NCI-H2227 treated with DMSO at 0.1 percent for 48 hours (cell line): ENCODE data around the gene DSN1.

Experiments
- DNase-seq: peaks from one replicate; lab custom pipeline; 2025; lab: John Stamatoyannopoulos, UW

DSN1 gene

GRCh38 chr20:36795691-36796090 lies 22.1 kb upstream of the DSN1 start:
- no peak for DNase-seq

- no peak for DNase-seq
Observed at GRCh38 chr20:36794116-36794474, 20.5 kb upstream of the DSN1 start.

DNA sequence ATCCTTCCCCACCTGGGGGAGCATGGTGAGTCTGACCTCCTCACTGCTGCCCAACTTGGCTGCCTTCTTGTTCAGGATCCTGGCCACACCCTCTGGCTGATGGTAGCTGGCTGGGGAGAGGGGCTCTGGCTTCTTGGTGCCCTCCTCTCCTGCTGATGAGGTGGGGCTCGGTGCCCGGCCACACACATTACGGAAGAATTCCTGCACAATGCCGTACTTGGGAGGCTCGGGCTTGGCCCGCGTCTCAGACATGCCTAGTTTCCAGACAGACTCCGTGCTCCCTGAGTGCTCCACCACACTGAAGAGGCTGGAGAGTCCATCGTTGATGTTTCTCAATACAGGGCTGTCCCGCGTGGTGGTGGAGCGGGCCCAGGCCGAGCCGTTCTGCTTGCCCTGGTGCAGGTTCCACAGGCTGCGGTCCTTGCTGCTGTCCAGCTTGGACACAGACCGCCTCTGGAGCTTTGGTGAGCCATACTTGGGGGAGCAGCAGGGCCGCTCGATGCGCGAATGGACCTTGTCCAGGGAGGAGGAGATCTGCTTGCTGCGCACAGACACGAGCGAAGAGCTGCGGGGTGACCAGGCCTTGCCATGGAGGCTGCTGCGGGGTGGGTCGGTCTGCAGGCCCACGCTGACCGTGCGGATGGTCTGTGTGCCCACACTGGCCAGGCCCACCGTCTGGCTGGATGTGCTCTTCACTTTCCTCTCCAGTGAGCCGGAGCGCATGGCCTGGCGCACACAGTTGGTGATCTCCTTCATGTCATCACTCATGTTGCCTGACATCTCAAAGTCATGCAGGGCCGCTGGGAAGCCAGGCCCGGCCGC lies 19.9 kb upstream of the DSN1 start:
- DNase-seq, result no peak

- peak; percentile 42 for DNase-seq
Observed at GRCh38 chr20:36792422-36792821, 18.9 kb upstream of the DSN1 start.

GRCh38 chr20:36791862-36792261 lies 18.3 kb upstream of the DSN1 start:
- DNase-seq, result no peak

GRCh38 chr20:36786663-36787062 lies 13.1 kb upstream of the DSN1 start:
- DNase-seq, result no peak

DNA sequence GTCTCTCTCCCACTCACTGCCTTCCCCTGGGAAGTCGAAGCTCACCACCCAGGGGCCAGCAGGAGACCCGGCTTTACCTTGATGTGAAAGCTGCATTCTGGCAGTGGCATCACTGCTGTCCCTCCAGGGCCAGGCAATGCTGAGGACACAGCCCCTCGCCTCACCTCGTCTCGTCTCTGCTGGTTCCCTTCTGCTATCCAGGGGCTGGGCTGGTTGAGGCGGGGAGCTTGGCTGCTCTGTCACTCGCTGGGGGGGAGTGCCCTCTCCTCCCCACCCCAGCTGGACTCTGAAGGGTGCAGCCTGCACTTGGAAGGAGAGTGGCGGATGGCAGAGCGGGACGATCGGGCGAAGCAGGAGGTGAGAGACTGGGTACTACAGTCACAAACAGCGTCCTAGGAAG lies 12.7 kb upstream of the DSN1 start:
- DNase-seq, result no peak

DNA sequence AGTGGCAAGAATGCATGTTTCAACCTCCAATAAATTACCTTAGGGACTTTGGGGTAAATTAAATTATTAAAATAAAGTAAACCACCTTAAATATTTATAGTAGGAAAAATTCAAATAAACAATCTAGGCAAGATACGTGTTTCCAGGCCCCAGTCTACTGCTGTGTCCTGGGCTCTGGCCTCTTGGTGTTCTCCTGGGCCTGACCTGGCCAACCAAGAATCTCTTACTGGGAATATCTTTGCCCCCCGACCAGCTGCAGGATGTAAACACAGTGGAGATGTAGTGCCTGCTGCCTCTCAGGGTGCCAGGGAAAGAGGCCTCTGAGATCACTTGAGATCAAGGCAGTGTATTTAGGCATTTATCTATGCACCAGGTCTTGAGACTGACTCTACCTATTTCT lies 11.7 kb upstream of the DSN1 start:
- DNase-seq, result no peak

- DNase-seq, result no peak
Observed at GRCh38 chr20:36784900-36785299, 11.3 kb upstream of the DSN1 start.

DNA sequence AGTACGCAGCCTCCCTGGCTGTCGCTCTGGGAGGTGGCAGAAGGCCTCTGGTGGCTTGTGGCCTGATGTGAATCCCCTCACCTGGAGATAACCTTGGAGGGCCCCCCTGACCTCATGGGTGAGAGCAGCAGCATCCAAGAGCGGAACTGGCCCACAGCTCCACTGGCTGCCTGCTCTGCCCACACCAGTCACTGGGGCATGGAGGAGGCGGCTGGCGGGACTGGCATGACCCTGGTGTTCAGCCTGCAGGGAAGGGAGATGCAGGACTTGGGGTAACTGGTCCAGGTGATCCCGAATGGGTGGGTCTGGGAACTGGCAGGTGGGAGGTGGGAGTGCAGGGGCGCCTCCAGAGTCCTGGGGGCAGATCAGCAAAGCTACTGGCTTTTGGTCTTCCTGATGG lies 10.6 kb upstream of the DSN1 start:
- DNase-seq, result no peak

DNA sequence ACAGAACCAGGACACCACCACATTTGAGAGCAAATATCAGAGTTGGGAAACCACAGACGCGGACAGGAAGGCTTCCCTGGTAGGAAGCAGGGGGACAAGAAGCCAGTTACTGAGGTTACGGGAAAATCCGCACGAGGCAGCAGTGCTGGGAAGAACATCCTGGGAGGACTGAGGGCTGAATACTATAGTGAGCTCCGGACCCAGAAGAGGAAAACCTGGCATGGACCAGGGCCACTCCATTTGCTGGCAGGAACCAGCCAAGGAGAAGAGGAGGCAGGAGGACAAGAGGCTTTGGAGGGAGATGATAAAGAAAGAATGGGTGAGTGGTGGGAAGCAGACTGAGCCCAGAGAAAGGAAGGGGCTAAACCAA lies 6.1 kb upstream of the DSN1 start:
- no peak for DNase-seq

- DNase-seq, result no peak
Observed at GRCh38 chr20:36778831-36779655, 5.5 kb upstream of the DSN1 start.

GRCh38 chr20:36777576-36777975 lies 4.0 kb upstream of the DSN1 start:
- no peak for DNase-seq

DNA sequence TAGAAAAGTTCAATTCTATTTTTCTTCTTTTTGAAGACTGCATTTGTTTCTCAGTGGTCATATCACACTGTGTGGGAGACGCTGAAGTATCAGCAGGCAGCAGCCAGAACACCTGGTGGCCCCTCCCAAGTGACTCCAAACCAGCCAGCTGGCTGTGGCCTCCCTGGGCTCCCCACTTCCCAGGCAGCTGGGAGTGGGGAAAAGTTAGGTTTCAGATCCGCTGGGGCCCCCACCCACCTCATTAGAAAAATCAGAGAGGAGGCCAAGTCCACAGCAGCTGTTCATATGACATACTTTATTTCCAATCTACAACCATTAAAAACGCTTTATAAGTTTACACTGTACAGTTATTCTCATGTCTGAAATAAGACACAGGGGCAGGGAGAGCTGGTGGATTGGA lies 3.6 kb upstream of the DSN1 start:
- DNase-seq, result no peak

DNA sequence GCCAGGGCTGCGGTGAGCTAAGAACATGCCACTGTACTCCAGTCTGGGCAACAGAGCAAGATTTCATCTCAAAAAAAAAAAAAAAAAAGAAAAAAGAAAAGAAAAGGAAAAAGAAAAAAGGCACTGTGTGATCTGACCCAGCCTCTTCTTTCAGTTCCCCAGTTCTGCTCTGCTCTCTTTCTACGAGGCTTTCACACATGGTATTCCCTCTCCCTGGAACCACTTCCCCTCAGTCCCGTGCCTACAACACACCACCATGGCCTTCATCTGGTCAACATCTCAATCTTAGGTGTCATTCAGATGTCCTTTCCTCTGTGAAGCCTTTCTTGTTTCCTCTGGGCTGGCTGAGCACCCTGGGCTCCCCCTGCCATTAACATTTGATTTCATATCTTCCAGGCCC lies 2.3 kb upstream of the DSN1 start:
- DNase-seq, result no peak

- no peak for DNase-seq
Observed at GRCh38 chr20:36775196-36775595, 1.6 kb upstream of the DSN1 start.

DNA sequence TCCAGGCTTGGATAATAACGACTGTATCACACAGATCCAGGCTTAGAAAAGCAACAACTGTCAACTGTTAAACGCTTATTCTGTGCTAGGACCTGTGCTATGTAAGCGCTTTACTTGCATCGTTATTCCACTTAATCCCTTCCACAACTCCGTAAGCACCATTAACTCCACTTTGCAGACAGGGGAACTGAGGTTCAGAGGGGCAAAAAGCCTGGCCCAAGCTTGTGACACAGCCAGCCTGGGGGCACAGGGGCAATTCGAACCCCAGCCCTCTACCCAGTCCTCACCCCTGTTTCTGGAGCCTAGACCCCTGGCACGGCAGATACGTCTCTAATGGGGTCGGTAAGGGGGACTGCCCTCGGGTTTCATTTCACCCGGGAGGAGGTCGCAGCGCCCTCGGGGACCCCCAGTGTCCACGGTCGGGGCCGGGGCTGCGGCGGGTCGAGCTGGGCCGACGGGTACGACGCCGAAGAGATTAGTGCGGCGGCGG lies 411 bp downstream of the DSN1 start:
- no peak for DNase-seq

DNA sequence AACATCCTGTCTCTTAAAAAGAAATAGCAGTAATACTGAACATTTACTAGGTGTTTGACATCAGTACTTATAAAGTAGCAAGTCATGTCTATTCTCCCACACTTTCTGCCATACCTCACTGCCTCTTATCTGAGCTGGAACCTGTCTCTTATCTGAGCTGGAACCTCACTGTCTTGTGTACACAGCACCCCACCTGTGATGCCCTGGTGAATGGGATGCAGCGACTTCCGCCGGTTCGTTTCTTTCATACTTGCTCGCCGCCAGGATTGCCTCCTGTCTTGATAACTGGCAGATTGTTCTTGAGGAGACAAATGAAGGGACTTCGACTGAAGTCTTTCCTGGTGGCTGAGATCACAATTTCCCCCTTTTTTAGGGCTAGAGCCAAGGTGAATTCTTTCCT lies 2.9 kb downstream of the DSN1 start:
- no peak for DNase-seq

DNA sequence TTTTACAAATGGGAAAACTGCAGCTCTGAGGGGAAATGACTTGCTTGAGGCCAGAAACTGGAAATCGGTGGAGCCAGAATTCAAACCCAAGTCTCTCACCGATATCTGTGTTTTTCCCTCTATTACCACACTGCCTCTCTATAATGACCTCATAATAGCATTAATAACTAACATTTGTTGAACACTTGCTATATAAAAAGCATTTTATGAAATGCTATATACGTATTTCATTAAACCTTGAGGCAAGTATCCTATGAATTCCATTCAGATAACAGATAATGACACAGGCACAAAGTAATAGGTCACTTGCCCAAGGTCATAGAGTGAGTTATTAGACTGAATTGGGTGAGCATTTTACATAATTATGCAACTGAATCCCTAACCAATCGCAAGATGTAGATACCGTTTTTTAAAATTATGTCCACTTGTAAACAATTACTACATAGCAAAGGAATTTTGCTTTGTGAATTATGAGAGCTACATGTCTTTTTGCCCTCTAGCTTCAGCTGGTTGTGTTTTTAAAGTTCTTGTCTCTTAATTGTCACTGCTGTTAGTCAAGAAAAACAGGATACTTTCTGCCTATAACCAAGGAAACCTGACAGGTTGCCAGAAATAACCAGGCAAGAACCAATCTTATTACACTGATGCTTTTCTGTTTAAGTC lies 4.7 kb downstream of the DSN1 start:
- DNase-seq, result no peak

- no peak for DNase-seq
Observed at GRCh38 chr20:36761125-36761524, 12.4 kb downstream of the DSN1 start.

GRCh38 chr20:36760647-36761046 lies 12.9 kb downstream of the DSN1 start:
- DNase-seq, result no peak

- DNase-seq, result no peak
Observed at GRCh38 chr20:36758276-36758675, 15.3 kb downstream of the DSN1 start.

DNA sequence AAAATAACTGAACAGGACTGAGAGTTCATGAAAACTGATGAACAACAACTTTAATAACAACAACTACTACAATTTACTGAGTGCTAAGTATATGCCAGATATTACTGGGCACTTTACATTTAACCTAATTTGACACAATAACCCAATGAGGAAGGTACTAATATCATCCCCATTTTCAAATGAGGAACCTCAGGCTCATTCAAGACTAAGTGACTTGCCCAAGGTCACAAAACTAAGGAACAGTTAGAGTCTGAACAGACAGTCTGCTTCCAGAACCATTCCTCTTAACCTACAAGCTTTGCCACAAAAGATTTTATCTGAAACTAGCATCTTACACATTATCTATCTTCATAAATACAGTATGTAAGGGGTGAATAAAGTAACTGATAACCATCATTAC lies 17.1 kb downstream of the DSN1 start:
- no peak for DNase-seq
